ENCODE results near the gene ETS1. TPM values are rescaled to one million over a fixed set of nuclear protein-coding genes. Genes with fewer than 3 reads are reported as not detected.

The ETS1 gene
- total and polyA plus RNA-seq, 8 donors = 70.2 to 139 (median 128) TPM

GRCh38 chr11:128421577-128422330 lies 165.6 kb downstream of the ETS1 start:
- peaks cover 3 to 6% of the 10 kb centered on the region in 2 donors for H3K4me1 ChIP-seq
- no peak for TF ChIP-seq CTCF (IDR thresholded peaks at IDR 0.05)
- ATAC-seq = no peak
- H3K9me3 ChIP-seq = no peaks in the 10 kb centered on the region
- H3K36me3 ChIP-seq = no peaks in the 10 kb centered on the region
- no peaks in the 10 kb centered on the region for H3K27me3 ChIP-seq
- H3K4me3 ChIP-seq = no peak overlapping the region
- DNase-seq = no peak
- intact Hi-C loops (cut with DNase I) = no loop called here
- H3K27ac ChIP-seq = no peak overlapping the region

- Histone ChIP-seq H3K4me3 (no peak overlapping the region), H3K4me1 (peaks cover 3 to 6% of the 10 kb centered on the region in 2 donors), H3K27ac (no peak overlapping the region), H3K36me3 (no peaks in the 10 kb centered on the region), H3K27me3 (no peaks in the 10 kb centered on the region), H3K9me3 (no peaks in the 10 kb centered on the region)
- intact Hi-C loops (cut with DNase I) = no loop called here
- ATAC-seq (peak; percentile 35), DNase-seq (no peak)
- no peak for TF ChIP-seq CTCF (IDR thresholded peaks at IDR 0.05)
Measured at GRCh38 chr11:128420951-128421350, 166.4 kb downstream of the ETS1 start.

GRCh38 chr11:128420265-128420664 lies 167.1 kb downstream of the ETS1 start:
- Histone ChIP-seq H3K4me3 (no peak overlapping the region), H3K36me3 (no peaks in the 10 kb centered on the region), H3K27me3 (no peaks in the 10 kb centered on the region), H3K4me1 (peaks cover 3 to 6% of the 10 kb centered on the region in 2 donors), H3K27ac (no peak overlapping the region), H3K9me3 (no peaks in the 10 kb centered on the region)
- TF ChIP-seq CTCF (IDR thresholded peaks at IDR 0.05) = no peak
- intact Hi-C loops (cut with DNase I) = no loop called here
- DNase-seq (no peak), ATAC-seq (no peak)

GRCh38 chr11:128419012-128419767 lies 168.2 kb downstream of the ETS1 start:
- H3K4me1 ChIP-seq = peaks cover 0 to 2% of the 10 kb centered on the region in 2 donors
- no peaks in the 10 kb centered on the region for H3K9me3 ChIP-seq
- H3K36me3 ChIP-seq = no peaks in the 10 kb centered on the region
- no peak overlapping the region for H3K4me3 ChIP-seq
- intact Hi-C loops (cut with DNase I) = no loop called here
- DNase-seq = no peak
- TF ChIP-seq CTCF (IDR thresholded peaks at IDR 0.05) = no peak
- H3K27me3 ChIP-seq = no peaks in the 10 kb centered on the region
- no peak for ATAC-seq
- H3K27ac ChIP-seq = no peak overlapping the region

GRCh38 chr11:128417607-128418324 lies 169.6 kb downstream of the ETS1 start:
- Histone ChIP-seq H3K36me3 (no peaks in the 10 kb centered on the region), H3K27me3 (no peaks in the 10 kb centered on the region), H3K4me3 (no peak overlapping the region), H3K27ac (peak overlapping the region in 1 of 2 donors; percentile 35), H3K4me1 (no peaks in the 10 kb centered on the region), H3K9me3 (no peaks in the 10 kb centered on the region)
- intact Hi-C loops (cut with DNase I) = no loop called here
- no peak for TF ChIP-seq CTCF (IDR thresholded peaks at IDR 0.05)
- DNase-seq (no peak), ATAC-seq (peak; percentile 62)
